NCI-H2107 treated with DMSO at 0.1 percent for 48 hours (cell line): ENCODE measurements around the gene LITAF.
"Not testable (repeated sequence)": the region's sequence is repeated elsewhere in the genome, so short reads cannot be mapped to it uniquely, and the experiment has no call there.

Source experiments
- DNase-seq: peaks from one replicate; lab custom pipeline; 2025; ENCODE audit not compliant: unreplicated experiment; lab: John Stamatoyannopoulos, UW

Gene LITAF

GRCh38 chr16:11621539-11621919 is 34.8 kb upstream of the LITAF start:
- DNase-seq, result no peak

GRCh38 chr16:11620243-11621003 is 33.7 kb upstream of the LITAF start:
- DNase-seq, result no peak

GRCh38 chr16:11619327-11619851 is 32.7 kb upstream of the LITAF start:
- DNase-seq, result no peak

GRCh38 chr16:11618107-11618717 is 31.5 kb upstream of the LITAF start:
- DNase-seq, result no peak

- no peak for DNase-seq
Measured at GRCh38 chr16:11615748-11616447, 29.2 kb upstream of the LITAF start.

- DNase-seq, result no peak
Measured at GRCh38 chr16:11614587-11615175, 28.0 kb upstream of the LITAF start.

- no peak for DNase-seq
Measured at GRCh38 chr16:11613381-11614303, 26.9 kb upstream of the LITAF start.

GRCh38 chr16:11612665-11613025 is 25.9 kb upstream of the LITAF start:
- no peak for DNase-seq

GRCh38 chr16:11611871-11612664 is 25.3 kb upstream of the LITAF start:
- no peak for DNase-seq

GRCh38 chr16:11610580-11610979 is 23.9 kb upstream of the LITAF start:
- DNase-seq, result no peak

GRCh38 chr16:11610121-11610505 is 23.4 kb upstream of the LITAF start:
- no peak for DNase-seq

- DNase-seq, result no peak
Measured at GRCh38 chr16:11609474-11610120, 22.9 kb upstream of the LITAF start.

GRCh38 chr16:11605891-11606290 is 19.2 kb upstream of the LITAF start:
- DNase-seq, result no peak

GRCh38 chr16:11605564-11605886 is 18.8 kb upstream of the LITAF start:
- no peak for DNase-seq

GRCh38 chr16:11604783-11605563 is 18.3 kb upstream of the LITAF start:
- DNase-seq, result no peak

- DNase-seq, result not testable (repeated sequence)
Measured at GRCh38 chr16:11604296-11604695, 17.6 kb upstream of the LITAF start.

GRCh38 chr16:11603331-11603750 is 16.6 kb upstream of the LITAF start:
- DNase-seq, result peak; percentile 30

GRCh38 chr16:11602321-11602720 is 15.6 kb upstream of the LITAF start:
- DNase-seq, result peak; percentile 96

- DNase-seq, result no peak
Measured at GRCh38 chr16:11601911-11602310, 15.2 kb upstream of the LITAF start.
